Stomach (tissue), 9 donors: ENCODE data around the gene BCL2A1. TPM values are rescaled to one million over a fixed set of nuclear protein-coding genes. Genes with fewer than 3 reads are reported as not detected.

ENCODE experiments used
- DNase-seq, 2 donors: peaks; one replicate each; pipeline versions ENCODE4 v3.0.0 to v3.0.0-alpha.2; 2013 to 2019
- H3K27ac ChIP-seq, 5 donors: fragments of 200-600 bp in 4 of 5; sonication (generic) in 4 of 5; one replicate each; pipeline ENCODE4 v1.5.1; 2013 to 2019; ENCODE audit warnings: mild to moderate bottlenecking in 1 of 5, moderate library complexity in 1 of 5
- H3K27me3 ChIP-seq, 3 donors: fragments of 200-600 bp; sonication (generic); one replicate each; pipeline ENCODE4 v1.5.1; 2017 to 2019; ENCODE audit warnings: mixed run types in 1 of 3
- H3K36me3 ChIP-seq, 4 donors: fragments of 200-600 bp; sonication (generic); 1 replicate in 3 of 4; 2 replicates in 1 of 4; pipeline ENCODE4 v1.5.1; 2016 to 2019
- H3K4me1 ChIP-seq, 4 donors: fragments of 200-600 bp; sonication (generic); one replicate each; pipeline ENCODE4 v1.5.1; 2016 to 2019
- H3K4me3 ChIP-seq, 4 donors: fragments of 200-600 bp; sonication (generic) in 3 of 4; one replicate each; pipeline ENCODE4 v1.5.1; 2016 to 2019; ENCODE audit warnings: mild to moderate bottlenecking in 1 of 4
- H3K9me3 ChIP-seq, 4 donors: fragments of 200-600 bp; sonication (generic); one replicate each; pipeline ENCODE4 v1.5.1; 2016 to 2019
- EP300 ChIP-seq: sonication (generic); formaldehyde crosslinking; IDR thresholded peaks from one replicate; pipeline ENCODE4 v1.6.1; 2017; ENCODE audit warnings: antibody characterized with exemption
- POLR2A ChIP-seq, 4 donors: fragments of 450-650 bp; IDR thresholded peaks; one replicate each; pipeline ENCODE4 v1.6.1; 2016; ENCODE audit warnings: antibody characterized with exemption in 4 of 4, control low read depth in 2 of 4, mild to moderate bottlenecking in 1 of 4, moderate library complexity in 1 of 4
- POLR2AphosphoS5 ChIP-seq, 3 donors: sonication (generic); formaldehyde crosslinking; IDR thresholded peaks; one replicate each; pipeline ENCODE4 v1.6.1; 2016; ENCODE audit warnings: antibody characterized with exemption in 3 of 3
- intact Hi-C: fragments of 100-400 bp; cut with DNase I; formaldehyde crosslinking; loops from one replicate; pipeline ENCODE4 v1.15.1; 2023; ENCODE audit warnings: low total_unique reads
- polyA plus RNA-seq, 3 donors: library from polyadenylated mRNA; stranded (reverse); fragments of 200-250 nt; gene quantifications; one replicate each; pipeline ENCODE4 v1.2.3, GENCODE V29; 2013
- total RNA-seq, 5 donors: library from RNA; depleted of rRNA; stranded (reverse); fragments of >200 nt; gene quantifications; one replicate each; pipeline versions ENCODE4 v1.1.0 to v1.2.3, GENCODE V29; 2014 to 2016
- TF ChIP-seq, protein P1 (sequence below), 7 experiments: fragments of 450-650 bp in 4 of 7; fragments of 200-600 bp in 3 of 7; sonication (generic) in 3 of 7; IDR thresholded peaks; one replicate each; pipeline ENCODE4 v1.5.1; 2016 to 2019; ENCODE audit warnings: antibody characterized with exemption in 7 of 7, control low read depth in 2 of 7, mild to moderate bottlenecking in 1 of 7
- donor health status: healthy with polysubstance abuse.
- donor health status: Bipolar disorder and iron deficiency.
- donor health status: healthy.

The BCL2A1 gene
- total and polyA plus RNA-seq, 8 donors = 0.87 to 29.4 (median 4.1) TPM; not detected in 2

DNA sequence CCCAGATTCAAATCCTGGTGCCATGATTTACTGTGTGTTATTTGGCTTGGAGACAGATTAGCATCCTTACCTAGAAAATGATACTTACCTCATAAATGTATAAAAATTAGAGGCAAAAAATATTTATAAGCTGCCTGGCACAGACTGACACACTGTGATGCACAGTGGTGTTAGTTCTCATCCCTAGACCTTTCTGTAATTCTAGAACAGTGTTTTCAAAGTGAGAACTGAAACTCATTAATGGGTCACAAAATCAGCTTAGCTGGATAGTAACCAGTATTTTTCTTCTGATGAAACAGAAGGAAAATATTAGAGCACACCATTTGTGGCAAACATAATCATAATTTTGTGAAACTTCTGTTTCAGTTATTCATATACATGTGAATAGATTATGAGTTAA is 56.3 kb downstream of the BCL2A1 start:
- Histone ChIP-seq H3K4me3 (no peak overlapping the region), H3K36me3 (peaks cover under 1 to 29% (median 9%) of the 10 kb centered on the region in 4 donors), H3K27ac (no peak overlapping the region), H3K9me3 (peaks cover 32 to 67% (median 52%) of the 10 kb centered on the region in 4 donors), H3K4me1 (no peaks in the 10 kb centered on the region), H3K27me3 (no peaks in the 10 kb centered on the region)
- no peak for DNase-seq
- TF ChIP-seq, protein P1, sequence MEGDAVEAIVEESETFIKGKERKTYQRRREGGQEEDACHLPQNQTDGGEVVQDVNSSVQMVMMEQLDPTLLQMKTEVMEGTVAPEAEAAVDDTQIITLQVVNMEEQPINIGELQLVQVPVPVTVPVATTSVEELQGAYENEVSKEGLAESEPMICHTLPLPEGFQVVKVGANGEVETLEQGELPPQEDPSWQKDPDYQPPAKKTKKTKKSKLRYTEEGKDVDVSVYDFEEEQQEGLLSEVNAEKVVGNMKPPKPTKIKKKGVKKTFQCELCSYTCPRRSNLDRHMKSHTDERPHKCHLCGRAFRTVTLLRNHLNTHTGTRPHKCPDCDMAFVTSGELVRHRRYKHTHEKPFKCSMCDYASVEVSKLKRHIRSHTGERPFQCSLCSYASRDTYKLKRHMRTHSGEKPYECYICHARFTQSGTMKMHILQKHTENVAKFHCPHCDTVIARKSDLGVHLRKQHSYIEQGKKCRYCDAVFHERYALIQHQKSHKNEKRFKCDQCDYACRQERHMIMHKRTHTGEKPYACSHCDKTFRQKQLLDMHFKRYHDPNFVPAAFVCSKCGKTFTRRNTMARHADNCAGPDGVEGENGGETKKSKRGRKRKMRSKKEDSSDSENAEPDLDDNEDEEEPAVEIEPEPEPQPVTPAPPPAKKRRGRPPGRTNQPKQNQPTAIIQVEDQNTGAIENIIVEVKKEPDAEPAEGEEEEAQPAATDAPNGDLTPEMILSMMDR (IDR thresholded peaks at IDR 0.05) = no peak
- TF ChIP-seq POLR2A (IDR thresholded peaks at IDR 0.05) = no peak
- no peak for TF ChIP-seq EP300
- no peak for TF ChIP-seq POLR2AphosphoS5 (IDR thresholded peaks at IDR 0.05)
- intact Hi-C loops = no loop called here

Other genes with a start within 250 kb of the BCL2A1 start
- 10 to 100 TPM in 2 of 5 donors, 1 to 10 TPM in 1, not detected in 2; 5.7 to 31.0 (median 17.9) TPM for gene MTHFS, start 74.2 kb downstream of the BCL2A1 start, total RNA-seq
- 100 to 1,000 TPM in 1 of 3 donors, 10 to 100 TPM in 2; 65.1 to 101 (median 86.7) TPM for gene MTHFS, start 74.2 kb downstream of the BCL2A1 start, polyA plus RNA-seq
- 100 to 1,000 TPM in 2 of 5 donors, 10 to 100 TPM in 3; 12.2 to 271 (median 61.9) TPM for gene ZFAND6, start 88.5 kb upstream of the BCL2A1 start, total RNA-seq
- 100 to 1,000 TPM in 1 of 3 donors, 10 to 100 TPM in 2; 41.5 to 113 (median 71.0) TPM for gene ZFAND6, start 88.5 kb upstream of the BCL2A1 start, polyA plus RNA-seq
- 10 to 100 TPM in 4 of 5 donors, 1 to 10 TPM in 1; 7.6 to 40.6 (median 14.3) TPM for gene FAH, start 181.8 kb upstream of the BCL2A1 start, total RNA-seq
- 10 to 100 TPM; 18.2 to 24.3 (median 20.7) TPM for gene FAH, start 181.8 kb upstream of the BCL2A1 start, polyA plus RNA-seq